Urinary bladder (tissue), 4 donors: Measurements from ENCODE around the gene VCY1B. TPM values are rescaled to one million over a fixed set of nuclear protein-coding genes. Genes with fewer than 3 reads are reported as not detected.
"Not testable (repeated sequence)": the region's sequence is repeated elsewhere in the genome, so short reads cannot be mapped to it uniquely, and the experiment has no call there.

ENCODE experiments used
- DNase-seq: peaks from one replicate; pipeline ENCODE4 v3.0.0-alpha.2; 2015; ENCODE audit errors: extremely low spot score
- H3K27ac ChIP-seq: one replicate; pipeline ENCODE4 v1.5.1; 2013; ENCODE audit warnings: low read depth, mild to moderate bottlenecking, moderate library complexity
- H3K36me3 ChIP-seq: one replicate; pipeline ENCODE4 v1.6.1; 2013; ENCODE audit warnings: mild to moderate bottlenecking, moderate library complexity; ENCODE audit not compliant: insufficient read depth
- H3K4me1 ChIP-seq: one replicate; pipeline ENCODE4 v1.6.1; 2013; ENCODE audit warnings: mild to moderate bottlenecking, moderate library complexity; ENCODE audit not compliant: insufficient read depth
- H3K4me3 ChIP-seq: one replicate; pipeline ENCODE4 v1.5.1; 2013; ENCODE audit warnings: low read depth, low read length
- WGBS: extraction: QIAGEN DNeasy Blood & Tissue Kit; methylation state at CpG from one replicate; pipeline ENCODE4 v1.1.7; 2013; 5-methylcytosine and 5-hydroxymethylcytosine counted together
- polyA plus RNA-seq: library from polyadenylated mRNA; stranded (reverse); fragments of 200-250 nt; gene quantifications from one replicate; pipeline ENCODE4 v1.2.3, GENCODE V29; 2013
- total RNA-seq: library from RNA; depleted of rRNA; stranded (reverse); fragments of >200 nt; gene quantifications from one replicate; pipeline ENCODE4 v1.2.3, GENCODE V29; 2014
- donor health status: healthy with polysubstance abuse.
- donor health status: healthy.

The VCY1B gene
- total RNA-seq (not detected), polyA plus RNA-seq (not detected)

- DNase-seq, H3K4me1 ChIP-seq, H3K36me3 ChIP-seq, H3K4me3 ChIP-seq, H3K27ac ChIP-seq: not testable (repeated sequence)
- WGBS = no CpG with 5 or more reads among the region's 19 CpGs
These were observed at the start of gene VCY1B for GRCh38 chrY:14055927-14056326. TSS of gene VCY1B (plus strand) at chrY:14056227. CDS start at chrY:14056290, 63 bp downstream.

- H3K27ac ChIP-seq, H3K4me3 ChIP-seq, H3K36me3 ChIP-seq, DNase-seq, H3K4me1 ChIP-seq: not testable (repeated sequence)
- no CpG with 5 or more reads among the region's 2 CpGs for WGBS
These were observed 44.1 kb upstream of the VCY1B start for GRCh38 chrY:14011916-14012315.

GRCh38 chrY:14030395-14030794, 25.6 kb upstream of the VCY1B start:
- not testable (repeated sequence) for H3K4me3 ChIP-seq, H3K36me3 ChIP-seq, H3K27ac ChIP-seq, DNase-seq, H3K4me1 ChIP-seq
- WGBS = no CpG with 5 or more reads among the region's 2 CpGs

- Histone ChIP-seq H3K4me1 (no peaks in the 10 kb centered on the region), H3K4me3 (no peak overlapping the region), H3K27ac (no peak overlapping the region), H3K36me3 (no peaks in the 10 kb centered on the region)
- no peak for DNase-seq
- 76% methylated on average over 1 of the region's 1 CpG for WGBS
These were observed 29.9 kb downstream of the VCY1B start for GRCh38 chrY:14085877-14086276.

Other genes with a start within 250 kb of the VCY1B start
- not detected for gene VCY, start 69.8 kb upstream of the VCY1B start, total RNA-seq
- gene VCY, start 69.8 kb upstream of the VCY1B start, polyA plus RNA-seq = not detected